Measurements from ENCODE around the gene MICU2. TPM values are rescaled to one million over a fixed set of nuclear protein-coding genes. Genes with fewer than 3 reads are reported as not detected.

The MICU2 gene
- total and polyA plus RNA-seq, 10 of the 15 experiments (the other 5 are each of a cell fraction or from before 2014, with no cell fraction given): 17.7 to 56.6 (median 43.8) TPM

- no peaks in the 10 kb centered on the region for H3K27me3 ChIP-seq (replicated peaks in 1 of 2; ENCODE audit: control insufficient read depth in 2 of 2, insufficient read depth in 2 of 2, low read length in 1 of 2)
- BruUV-seq (replicated peaks): no TSS peak
- no peak overlapping the region for H3K9ac ChIP-seq (ENCODE audit: control insufficient read depth, insufficient read depth, low read length)
- FAIRE-seq (no peak), DNase-seq (ENCODE audit: low read depth, low spot score) (no peak), ATAC-seq (no peak)
- H4K20me1 ChIP-seq (ENCODE audit: control insufficient read depth, insufficient read depth): no peaks in the 10 kb centered on the region
- POLR2A ChIA-PET: no interaction called here
- CTCF ChIA-PET: interaction anchor here (0.8 kb wide), 1 partner anchor 10 kb away, joined by 4 read pairs; no protein-coding TSS in a partner anchor
- H3K9me3 ChIP-seq (replicated peaks; ENCODE audit: control insufficient read depth, insufficient read depth, low read length): no peaks in the 10 kb centered on the region; the same call in 2 of the 3 replicates
- no peaks in the 10 kb centered on the region for H3K79me2 ChIP-seq (ENCODE audit: control insufficient read depth, insufficient read depth, low read length)
- peaks cover 0 to 5% of the 10 kb centered on the region in 2 experiments; a peak in 1 of 4 replicates for H3K36me3 ChIP-seq (ENCODE audit: control insufficient read depth in 2 of 2, insufficient read depth in 2 of 2, low read length in 1 of 2)
- no peak for TF ChIP-seq HDGF (IDR thresholded peaks at IDR 0.05)
- no peak for TF ChIP-seq ATF2 (IDR thresholded peaks at IDR 0.05; ENCODE audit: low read length)
- no peak for TF ChIP-seq PKNOX1 (IDR thresholded peaks at IDR 0.05)
- no peak for TF ChIP-seq SUPT20H (IDR thresholded peaks at IDR 0.05; ENCODE audit: borderline replicate concordance, control insufficient read depth, low read depth, low read length)
- TF ChIP-seq NKRF (conservative IDR thresholded peaks at IDR 0.05): no peak
- TF ChIP-seq ZSCAN29 (IDR thresholded peaks at IDR 0.05): no peak
- no peak for TF ChIP-seq ZNF384 (IDR thresholded peaks at IDR 0.05; ENCODE audit: borderline replicate concordance, low read depth, low read length)
- TF ChIP-seq ZNF217 (IDR thresholded peaks at IDR 0.05): no peak
- TF ChIP-seq NFYB (IDR thresholded peaks at IDR 0.05; ENCODE audit: insufficient read depth, low read depth, low read length): no peak
- TF ChIP-seq CTCF (IDR thresholded peaks at IDR 0.05 in 2 of 3, conservative IDR thresholded peaks at IDR 0.05 in 1 of 3; ENCODE audit: control insufficient read depth in 2 of 3, extremely low read depth in 1 of 3, insufficient read depth in 1 of 3, low read depth in 3 of 3, low read length in 3 of 3): no peak
- no peaks in the 10 kb centered on the region for H3K4me1 ChIP-seq (ENCODE audit: control insufficient read depth, insufficient read depth, low read length)
- SMC1A ChIA-PET (ENCODE audit: uncharacterized antibody, unreplicated experiment): no interaction called here
- no peak overlapping the region for H3K27ac ChIP-seq (ENCODE audit: control insufficient read depth, insufficient read depth)
- H3K4me3 ChIP-seq: no peak overlapping the region
- no peak overlapping the region for H2AFZ ChIP-seq (ENCODE audit: control insufficient read depth, low read depth, low read length)
- 96% methylated on average over 4 of the region's 5 CpGs for WGBS (ENCODE audit: insufficient coverage, insufficient replicate concordance, low lambda C conversion rate, missing lambda C conversion rate)
- no peak overlapping the region for H3K4me2 ChIP-seq (ENCODE audit: control insufficient read depth, insufficient read depth)
- intact Hi-C loops (cut with micrococcal nuclease; ENCODE audit: unreplicated experiment): no loop called here
- in situ Hi-C loops (cut with MboI): no loop called here
- RAD21 ChIA-PET (ENCODE audit: unreplicated experiment): no interaction called here
These were observed 55.4 kb downstream of the MICU2 start for GRCh38 chr13:21548577-21548976.

All from GM12878 (cell line).